SK-N-SH (cell line): ENCODE data around the gene SHBG. TPM values are rescaled to one million over a fixed set of nuclear protein-coding genes. Genes with fewer than 3 reads are reported as not detected.

Experiments used
- CTCF ChIA-PET: fragments of 300-600, 350-600 bp; formaldehyde crosslinking; extraction: SDS; loops from one replicate; lab custom pipeline; 2021; lab: Yijun Ruan, JAX
- POLR2A ChIA-PET: fragments of 350-600 bp; sonication (Branson Sonifier 250); formaldehyde crosslinking; extraction: SDS; loops from one replicate; lab custom pipeline; 2020; ENCODE audit warnings: antibody characterized with exemption, inconsistent platforms; lab: Yijun Ruan, JAX
- DNase-seq: peaks from one replicate; pipeline ENCODE4 v3.0.0; 2012
- H2AFZ ChIP-seq: fragments of 200-600 bp; sonication (generic); 2 replicates; pipeline ENCODE4 v1.8.1; 2016; ENCODE audit warnings: antibody characterized with exemption, mild to moderate bottlenecking, low read depth
- H3F3A ChIP-seq: fragments of 200-600 bp; sonication (generic); replicated peaks from 2 replicates; pipeline ENCODE3; 2016; ENCODE audit warnings: antibody characterized with exemption, mild to moderate bottlenecking; ENCODE audit not compliant: insufficient read depth
- H3K27ac ChIP-seq, 2 experiments: fragments of 200-500 bp in 1 of 2; fragments of 200-600 bp in 1 of 2; sonication (Bioruptor generic) in 1 of 2; sonication (generic), shearing (Covaris generic) in 1 of 2; 2 replicates each; pipeline versions ENCODE4 v1.5.1 to v1.6.1; 2014 to 2016; ENCODE audit warnings: low read depth in 2 of 2, inconsistent platforms in 1 of 2, low read length in 1 of 2, mild to moderate bottlenecking in 1 of 2, mixed read lengths in 1 of 2
- H3K27me3 ChIP-seq: fragments of 200-600 bp; sonication (generic), shearing (Covaris generic); 2 replicates; pipeline ENCODE4 v1.6.1; 2016; ENCODE audit warnings: mixed run types; ENCODE audit not compliant: insufficient read depth
- H3K36me3 ChIP-seq, 2 experiments: fragments of 200-500 bp in 1 of 2; fragments of 200-600 bp in 1 of 2; sonication (Bioruptor generic) in 1 of 2; sonication (generic) in 1 of 2; replicated peaks in 1 of 2; 2 replicates each; pipeline versions ENCODE3 to v1.5.1; 2014 to 2016; ENCODE audit warnings: low read length in 1 of 2, mild to moderate bottlenecking in 1 of 2; ENCODE audit not compliant: insufficient read depth in 2 of 2, control insufficient read depth in 1 of 2
- H3K4me1 ChIP-seq, 2 experiments: fragments of 200-500 bp in 1 of 2; fragments of 200-600 bp in 1 of 2; sonication (Bioruptor generic) in 1 of 2; sonication (generic), shearing (Covaris generic) in 1 of 2; 2 replicates each; pipeline versions ENCODE4 v1.5.1 to v1.6.1; 2014 to 2016; ENCODE audit warnings: low read depth in 1 of 2, low read length in 1 of 2, mixed run types in 1 of 2; ENCODE audit not compliant: insufficient read depth in 2 of 2, control insufficient read depth in 1 of 2
- H3K4me2 ChIP-seq: fragments of 200-600 bp; sonication (generic), shearing (Covaris generic); 2 replicates; pipeline ENCODE4 v1.6.1; 2017; ENCODE audit warnings: mixed run types
- H3K4me3 ChIP-seq, 2 experiments: fragments of 200-500 bp in 1 of 2; fragments of 200-600 bp in 1 of 2; sonication (Bioruptor generic) in 1 of 2; sonication (generic), shearing (Covaris generic) in 1 of 2; 2 replicates each; pipeline versions ENCODE4 v1.5.1 to v1.8.1; 2014 to 2016; ENCODE audit warnings: low read depth in 2 of 2, inconsistent platforms in 1 of 2, low read length in 1 of 2, mild to moderate bottlenecking in 1 of 2, mixed read lengths in 1 of 2, moderate library complexity in 1 of 2
- H3K79me2 ChIP-seq: fragments of 200-600 bp; sonication (generic); 2 replicates; pipeline ENCODE4 v1.8.1; 2017; ENCODE audit warnings: mild to moderate bottlenecking; ENCODE audit not compliant: insufficient read depth
- H3K9ac ChIP-seq: fragments of 200-600 bp; sonication (generic); 2 replicates; pipeline ENCODE4 v1.6.1; 2017; ENCODE audit warnings: mixed run types
- H3K9me2 ChIP-seq: fragments of 200-600 bp; sonication (generic); 2 replicates; pipeline ENCODE4 v1.6.1; 2017; ENCODE audit warnings: mixed run types
- H3K9me3 ChIP-seq: fragments of 200-600 bp; sonication (generic); 2 replicates; pipeline ENCODE4 v1.6.1; 2017; ENCODE audit warnings: mixed run types, mild to moderate bottlenecking, moderate library complexity
- H4K20me1 ChIP-seq: fragments of 200-600 bp; sonication (generic); 2 replicates; pipeline ENCODE4 v1.6.1; 2017; ENCODE audit warnings: mild to moderate bottlenecking, mixed run types; ENCODE audit not compliant: insufficient read depth
- EZH2phosphoT487 ChIP-seq: fragments of 200-600 bp; sonication (generic); IDR thresholded peaks from 2 replicates; pipeline ENCODE4 v1.6.1; 2017; ENCODE audit warnings: low read depth, mixed run types, mild to moderate bottlenecking, antibody characterized with exemption, moderate library complexity, borderline replicate concordance
- FOSL2 ChIP-seq: IDR thresholded peaks from 2 replicates; pipeline ENCODE4 v1.4.0; 2012; ENCODE audit warnings: low read depth, mild to moderate bottlenecking, moderate library complexity, borderline replicate concordance
- FOXM1 ChIP-seq: IDR thresholded peaks from 2 replicates; pipeline ENCODE4 v1.4.0; 2012; ENCODE audit warnings: low read depth, mild to moderate bottlenecking
- MXI1 ChIP-seq: IDR thresholded peaks from 2 replicates; pipeline ENCODE4 v1.6.1; 2012; ENCODE audit warnings: mild to moderate bottlenecking, low read depth, low read length, improper control_type of control experiment
- RAD21 ChIP-seq: IDR thresholded peaks from 2 replicates; pipeline ENCODE4 v1.6.1; 2012; ENCODE audit warnings: mild to moderate bottlenecking, low read length
- SMC3 ChIP-seq: IDR thresholded peaks from 2 replicates; pipeline ENCODE4 v1.6.1; 2012; ENCODE audit warnings: low read depth, low read length, improper control_type of control experiment
- TAF1 ChIP-seq: IDR thresholded peaks from 2 replicates; pipeline ENCODE4 v1.6.1; 2012; ENCODE audit warnings: low read depth, mild to moderate bottlenecking, low read length, moderate library complexity, borderline replicate concordance
- TEAD4 ChIP-seq: IDR thresholded peaks from 2 replicates; pipeline ENCODE4 v1.4.0; 2012; ENCODE audit warnings: mild to moderate bottlenecking, borderline replicate concordance; ENCODE audit not compliant: insufficient read depth
- WGBS: methylation state at CpG from one replicate; pipeline ENCODE4 v1.1.6; 2017; ENCODE audit warnings: low lambda C conversion rate; 5-methylcytosine and 5-hydroxymethylcytosine counted together
- polyA plus RNA-seq, 3 experiments: library from polyadenylated mRNA; depleted of rRNA; stranded (reverse); fragments of >200 nt; gene quantifications; 2 replicates each; pipeline ENCODE4 v1.2.3, GENCODE V29; 2012
- TF ChIP-seq, protein P1 (sequence below): IDR thresholded peaks from 2 replicates; pipeline ENCODE4 v1.6.1; 2012; ENCODE audit warnings: mild to moderate bottlenecking, low read depth, low read length, moderate library complexity
- TF ChIP-seq, protein P2 (sequence below): fragments of 150-350 bp; IDR thresholded peaks from 2 replicates; pipeline ENCODE4 v1.6.1; 2017; ENCODE audit warnings: antibody characterized with exemption, low read length, low read depth, borderline replicate concordance
- TF ChIP-seq, protein P3 (sequence below): IDR thresholded peaks from 2 replicates; pipeline ENCODE4 v1.4.0; 2012; ENCODE audit warnings: low read depth, borderline replicate concordance
- TF ChIP-seq, protein P4 (sequence below): IDR thresholded peaks from 2 replicates; pipeline ENCODE4; 2012

The SHBG gene
- polyA plus RNA-seq, 1 of the 3 experiments (the other 2 are of a cell fraction), result 1.1 TPM

DNA sequence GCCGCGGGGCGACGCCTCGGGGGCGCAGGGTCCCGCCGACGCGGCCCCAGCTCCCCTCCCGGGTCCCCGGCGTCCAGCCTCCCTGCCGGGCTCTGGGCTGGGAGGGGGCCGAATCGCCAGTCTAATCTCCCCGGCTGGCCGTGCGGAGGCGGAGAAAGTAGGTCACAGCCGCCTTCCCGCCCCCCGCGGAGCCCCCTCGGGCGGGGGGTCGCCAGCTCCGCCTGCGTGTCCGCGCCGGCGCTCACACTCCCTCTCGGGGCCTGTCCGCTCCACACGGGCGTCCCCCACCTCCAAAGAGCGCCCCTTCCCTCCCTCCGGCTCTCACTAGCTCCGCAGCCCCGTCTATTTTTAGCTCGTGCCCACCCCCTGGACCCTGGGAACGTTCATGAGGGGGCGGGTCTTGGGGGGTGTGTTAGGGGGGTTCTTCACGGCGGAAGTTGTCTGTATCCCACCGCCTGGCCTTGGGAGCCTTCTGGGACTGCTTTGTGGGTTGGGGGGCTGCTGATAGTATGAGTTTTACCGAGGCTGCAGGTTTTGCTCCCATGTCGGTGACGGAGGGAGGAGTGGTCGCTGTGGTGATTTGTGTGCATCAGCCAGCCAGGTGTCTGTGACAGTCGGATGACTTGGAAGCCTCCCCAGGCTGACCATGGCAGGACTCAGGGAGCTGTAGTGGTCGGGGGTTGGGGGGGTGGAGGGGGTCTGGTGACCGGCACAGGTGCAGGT, 21.9 kb downstream of the SHBG start:
- WGBS, result 30% methylated on average over 16 of the region's 54 CpGs
- ChIA-PET POLR2A (interaction anchor here (1.2 to 2.8 kb wide), 5 partner anchors 17 to 35 kb away, joined by 3 to 40 read pairs (median 3); partner anchors contain the start of genes SAT2, TP53 and WRAP53), CTCF (interaction anchor here (0.7 to 6.5 kb wide), 7 partner anchors 12 to 38 kb away, joined by 3 to 55 read pairs (median 6); partner anchors contain the start of genes FXR2, TP53 and WRAP53)
- H3K9ac ChIP-seq, result no peak overlapping the region
- no peak overlapping the region for H3K27ac ChIP-seq
- TF ChIP-seq, protein P1, sequence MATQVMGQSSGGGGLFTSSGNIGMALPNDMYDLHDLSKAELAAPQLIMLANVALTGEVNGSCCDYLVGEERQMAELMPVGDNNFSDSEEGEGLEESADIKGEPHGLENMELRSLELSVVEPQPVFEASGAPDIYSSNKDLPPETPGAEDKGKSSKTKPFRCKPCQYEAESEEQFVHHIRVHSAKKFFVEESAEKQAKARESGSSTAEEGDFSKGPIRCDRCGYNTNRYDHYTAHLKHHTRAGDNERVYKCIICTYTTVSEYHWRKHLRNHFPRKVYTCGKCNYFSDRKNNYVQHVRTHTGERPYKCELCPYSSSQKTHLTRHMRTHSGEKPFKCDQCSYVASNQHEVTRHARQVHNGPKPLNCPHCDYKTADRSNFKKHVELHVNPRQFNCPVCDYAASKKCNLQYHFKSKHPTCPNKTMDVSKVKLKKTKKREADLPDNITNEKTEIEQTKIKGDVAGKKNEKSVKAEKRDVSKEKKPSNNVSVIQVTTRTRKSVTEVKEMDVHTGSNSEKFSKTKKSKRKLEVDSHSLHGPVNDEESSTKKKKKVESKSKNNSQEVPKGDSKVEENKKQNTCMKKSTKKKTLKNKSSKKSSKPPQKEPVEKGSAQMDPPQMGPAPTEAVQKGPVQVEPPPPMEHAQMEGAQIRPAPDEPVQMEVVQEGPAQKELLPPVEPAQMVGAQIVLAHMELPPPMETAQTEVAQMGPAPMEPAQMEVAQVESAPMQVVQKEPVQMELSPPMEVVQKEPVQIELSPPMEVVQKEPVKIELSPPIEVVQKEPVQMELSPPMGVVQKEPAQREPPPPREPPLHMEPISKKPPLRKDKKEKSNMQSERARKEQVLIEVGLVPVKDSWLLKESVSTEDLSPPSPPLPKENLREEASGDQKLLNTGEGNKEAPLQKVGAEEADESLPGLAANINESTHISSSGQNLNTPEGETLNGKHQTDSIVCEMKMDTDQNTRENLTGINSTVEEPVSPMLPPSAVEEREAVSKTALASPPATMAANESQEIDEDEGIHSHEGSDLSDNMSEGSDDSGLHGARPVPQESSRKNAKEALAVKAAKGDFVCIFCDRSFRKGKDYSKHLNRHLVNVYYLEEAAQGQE, result no peak
- TF ChIP-seq EZH2phosphoT487 (no peak), TEAD4 (no peak), MXI1 (no peak), FOSL2 (no peak)
- no peaks in the 10 kb centered on the region for H3K79me2 ChIP-seq
- peaks cover 25% of the 10 kb centered on the region for H3K27me3 ChIP-seq
- peak overlapping the region; percentile 82 for H3K4me2 ChIP-seq
- H3K9me2 ChIP-seq, result no peaks in the 10 kb centered on the region
- no peaks in the 10 kb centered on the region for H3K9me3 ChIP-seq
- peak overlapping the region; percentile 47 to 50 for H3K4me3 ChIP-seq
- H3K36me3 ChIP-seq, result no peaks in the 10 kb centered on the region
- no peaks in the 10 kb centered on the region for H4K20me1 ChIP-seq
- no peaks in the 10 kb centered on the region for H3F3A ChIP-seq
- H3K4me1 ChIP-seq, result peaks cover 0 to 7% of the 10 kb centered on the region in 2 experiments; a peak in 1 of 4 replicates
- H2AFZ ChIP-seq, result 0 out of 2 replicates have a peak overlapping the region, but pooled peaks have one; percentile 62
- peak; percentile 81 for DNase-seq

DNA sequence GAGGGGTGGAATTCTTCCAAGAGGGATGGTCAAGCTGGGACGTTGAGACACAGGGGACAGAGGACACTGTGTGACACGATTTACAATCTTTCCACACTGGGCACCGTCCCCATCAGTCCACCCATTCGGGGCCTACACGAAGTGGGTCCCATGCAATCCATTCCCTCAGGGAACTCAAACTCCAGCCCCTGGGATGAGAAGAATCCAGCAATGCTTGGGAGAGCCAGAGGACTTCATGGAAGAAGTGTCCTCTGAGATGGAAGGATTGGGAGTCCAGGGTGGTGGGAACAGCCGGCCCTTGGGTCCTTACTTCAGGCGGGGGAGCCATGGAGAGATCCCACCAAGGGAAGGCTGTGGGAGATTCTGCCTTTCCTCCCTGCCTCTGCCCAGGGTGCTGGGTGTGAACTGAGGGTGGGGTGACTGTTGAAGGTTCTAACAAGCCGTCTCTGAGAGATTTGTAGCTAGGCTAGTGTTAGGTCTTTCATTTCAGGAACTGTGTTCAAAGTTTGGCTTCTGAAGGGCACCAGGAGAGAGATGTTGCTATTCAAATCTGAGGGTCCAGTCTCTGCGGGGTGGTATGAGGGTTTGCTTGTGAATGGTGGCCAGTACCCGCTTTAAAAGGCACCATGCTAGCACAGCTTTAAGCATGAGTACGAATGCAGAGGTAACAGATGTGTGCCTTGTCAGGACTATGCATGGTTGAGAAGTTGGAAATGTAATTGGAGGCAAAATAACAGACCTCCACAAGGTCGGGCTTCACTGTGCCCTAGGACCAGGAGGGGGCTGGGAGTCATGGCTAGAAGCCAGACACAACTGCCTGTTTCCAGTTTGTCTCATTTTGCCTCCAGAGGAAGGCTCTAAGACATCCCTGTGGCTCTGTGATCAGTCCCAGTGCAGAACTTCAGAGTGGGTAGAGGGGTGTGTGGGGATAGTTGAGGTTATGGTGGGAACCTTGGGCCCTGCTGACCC, 22.7 kb downstream of the SHBG start:
- no peaks in the 10 kb centered on the region for H3K79me2 ChIP-seq
- H3K4me2 ChIP-seq, result no peak overlapping the region
- POLR2A ChIA-PET, result interaction anchor here (0.5 to 2.8 kb wide), 2 partner anchors 28 to 34 kb away, joined by 3 to 40 read pairs; partner anchors contain the start of genes TP53 and WRAP53
- no peak overlapping the region for H3K27ac ChIP-seq
- 83% methylated on average over 12 of the region's 12 CpGs for WGBS
- peaks cover 4% of the 10 kb centered on the region for H3F3A ChIP-seq
- H3K4me3 ChIP-seq, result no peak overlapping the region
- peaks cover 0 to 7% of the 10 kb centered on the region in 2 experiments; a peak in 1 of 4 replicates for H3K4me1 ChIP-seq
- H4K20me1 ChIP-seq, result no peaks in the 10 kb centered on the region
- H3K9me3 ChIP-seq, result no peaks in the 10 kb centered on the region
- no peak overlapping the region for H2AFZ ChIP-seq
- TF ChIP-seq, protein P2, sequence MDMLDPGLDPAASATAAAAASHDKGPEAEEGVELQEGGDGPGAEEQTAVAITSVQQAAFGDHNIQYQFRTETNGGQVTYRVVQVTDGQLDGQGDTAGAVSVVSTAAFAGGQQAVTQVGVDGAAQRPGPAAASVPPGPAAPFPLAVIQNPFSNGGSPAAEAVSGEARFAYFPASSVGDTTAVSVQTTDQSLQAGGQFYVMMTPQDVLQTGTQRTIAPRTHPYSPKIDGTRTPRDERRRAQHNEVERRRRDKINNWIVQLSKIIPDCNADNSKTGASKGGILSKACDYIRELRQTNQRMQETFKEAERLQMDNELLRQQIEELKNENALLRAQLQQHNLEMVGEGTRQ, result no peak
- no peak for TF ChIP-seq FOXM1
- TF ChIP-seq, protein P3, sequence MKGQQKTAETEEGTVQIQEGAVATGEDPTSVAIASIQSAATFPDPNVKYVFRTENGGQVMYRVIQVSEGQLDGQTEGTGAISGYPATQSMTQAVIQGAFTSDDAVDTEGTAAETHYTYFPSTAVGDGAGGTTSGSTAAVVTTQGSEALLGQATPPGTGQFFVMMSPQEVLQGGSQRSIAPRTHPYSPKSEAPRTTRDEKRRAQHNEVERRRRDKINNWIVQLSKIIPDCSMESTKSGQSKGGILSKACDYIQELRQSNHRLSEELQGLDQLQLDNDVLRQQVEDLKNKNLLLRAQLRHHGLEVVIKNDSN, result no peak
- no peak for TF ChIP-seq FOSL2
- TF ChIP-seq, protein P4, sequence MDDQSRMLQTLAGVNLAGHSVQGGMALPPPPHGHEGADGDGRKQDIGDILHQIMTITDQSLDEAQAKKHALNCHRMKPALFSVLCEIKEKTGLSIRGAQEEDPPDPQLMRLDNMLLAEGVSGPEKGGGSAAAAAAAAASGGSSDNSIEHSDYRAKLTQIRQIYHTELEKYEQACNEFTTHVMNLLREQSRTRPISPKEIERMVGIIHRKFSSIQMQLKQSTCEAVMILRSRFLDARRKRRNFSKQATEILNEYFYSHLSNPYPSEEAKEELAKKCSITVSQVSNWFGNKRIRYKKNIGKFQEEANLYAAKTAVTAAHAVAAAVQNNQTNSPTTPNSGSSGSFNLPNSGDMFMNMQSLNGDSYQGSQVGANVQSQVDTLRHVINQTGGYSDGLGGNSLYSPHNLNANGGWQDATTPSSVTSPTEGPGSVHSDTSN, result no peak
- TF ChIP-seq MXI1, result no peak
- TF ChIP-seq TAF1, result no peak
- TF ChIP-seq RAD21, result no peak
- TF ChIP-seq SMC3, result no peak
- no peaks in the 10 kb centered on the region for H3K36me3 ChIP-seq
- DNase-seq, result no peak
- no peaks in the 10 kb centered on the region for H3K9me2 ChIP-seq
- peaks cover 25% of the 10 kb centered on the region for H3K27me3 ChIP-seq
- CTCF ChIA-PET, result interaction anchor here (1.4 to 6.5 kb wide), 4 partner anchors 19 to 35 kb away, joined by 4 to 55 read pairs (median 18); partner anchors contain the start of genes TP53 and WRAP53
- H3K9ac ChIP-seq, result no peak overlapping the region
